ENCODE data around the gene PCDHGA9. TPM values are rescaled to one million over a fixed set of nuclear protein-coding genes. Genes with fewer than 3 reads are reported as not detected.

Gene PCDHGA9
- 0.33 and 0.44 TPM in 2 replicates for total RNA-seq

DNA sequence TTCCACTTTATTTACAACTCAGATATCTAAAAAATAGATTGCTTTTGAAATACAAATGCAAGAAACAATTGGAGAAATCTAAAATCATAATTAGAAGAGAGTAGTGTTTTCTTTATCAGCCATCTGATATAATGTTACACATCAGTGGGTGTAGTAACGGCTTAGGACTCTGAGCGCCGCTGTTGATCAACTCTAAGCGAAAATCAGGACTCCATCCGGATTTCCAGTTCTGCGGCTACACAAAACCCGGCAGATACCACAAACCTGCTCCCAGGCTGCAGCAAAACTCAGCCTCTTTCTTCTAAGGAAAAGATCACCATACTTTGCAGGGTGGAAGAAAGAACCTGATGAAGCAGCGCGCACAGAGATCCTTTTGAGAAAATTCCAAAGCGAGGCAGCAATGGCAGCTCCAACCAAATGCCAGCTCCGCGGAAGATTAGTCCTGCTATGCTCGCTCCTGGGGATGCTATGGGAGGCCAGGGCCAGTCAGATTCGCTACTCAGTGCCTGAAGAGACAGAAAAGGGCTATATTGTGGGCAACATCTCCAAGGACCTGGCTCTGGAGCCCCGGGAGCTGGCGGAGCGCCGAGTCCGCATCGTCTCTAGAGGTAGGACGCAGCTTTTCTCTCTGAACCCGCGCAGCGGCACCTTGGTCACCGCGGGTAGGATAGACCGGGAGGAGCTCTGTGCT is at the start of gene PCDHGA9:
Gene PCDHGA9, plus strand, starts transcription at position 226 of the 691 bp plus-strand sequence. Its CDS starts 175 bp downstream, at position 401.
- Mint-ChIP-seq H3K36me3 (ENCODE audit: low read depth) (no peaks in the 10 kb centered on the region), H3K4me3 (peak within 1 kb of the TSS; percentile 23), H3K27me3 (peaks cover 30% of the 10 kb centered on the region), H3K9me3 (peaks cover 18% of the 10 kb centered on the region), H3K27ac (no peak within 1 kb of the TSS), H3K4me1 (no peaks in the 10 kb centered on the region)
- DNase-seq, result peak; percentile 56
- intact Hi-C loops (cut with micrococcal nuclease), result no loop called here

DNA sequence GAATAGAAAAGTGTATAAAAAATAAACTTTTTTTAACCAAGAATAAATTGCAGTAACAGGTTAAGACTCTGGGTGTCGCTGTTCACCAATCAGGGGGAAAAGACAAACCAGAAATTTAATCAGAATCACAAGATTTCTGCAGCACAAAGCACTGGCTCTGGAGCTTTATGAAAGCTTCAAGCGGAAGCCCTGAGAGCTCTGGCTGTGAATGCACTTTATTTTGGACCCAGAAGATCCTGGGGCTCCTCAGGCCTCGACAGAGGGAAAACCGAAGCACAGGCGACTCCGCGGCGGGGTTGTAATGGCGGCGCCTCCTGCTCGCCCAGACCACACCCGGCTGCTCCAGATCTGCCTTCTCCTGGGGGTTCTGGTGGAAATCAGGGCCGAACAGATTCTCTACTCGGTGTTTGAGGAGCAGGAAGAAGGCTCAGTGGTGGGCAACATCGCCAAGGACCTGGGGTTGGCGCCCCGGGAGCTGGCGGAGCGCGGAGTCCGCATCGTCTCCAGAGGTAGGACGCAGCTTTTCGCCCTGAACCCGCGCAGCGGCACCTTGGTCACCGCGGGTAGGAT is 47.6 kb upstream of the PCDHGA9 start, which contains the start of gene PCDHGA4:
Gene PCDHGA4, plus strand, starts transcription at position 122 of the 570 bp plus-strand sequence. Its CDS starts 87 bp downstream, at position 209.
- intact Hi-C loops (cut with micrococcal nuclease), result loop anchor here (5.0 kb wide), 2 partner anchors 157 to 202 kb away; no protein-coding TSS in a partner anchor
- H3K27me3 Mint-ChIP-seq, result peaks cover 17% of the 10 kb centered on the region
- no peak within 1 kb of the TSS for H3K27ac Mint-ChIP-seq
- peak; percentile 61 for DNase-seq
- peak within 1 kb of the TSS; percentile 39 for H3K4me3 Mint-ChIP-seq
- H3K36me3 Mint-ChIP-seq (ENCODE audit: low read depth), result no peaks in the 10 kb centered on the region
- H3K9me3 Mint-ChIP-seq, result peaks cover 25% of the 10 kb centered on the region
- H3K4me1 Mint-ChIP-seq, result no peaks in the 10 kb centered on the region

DNA sequence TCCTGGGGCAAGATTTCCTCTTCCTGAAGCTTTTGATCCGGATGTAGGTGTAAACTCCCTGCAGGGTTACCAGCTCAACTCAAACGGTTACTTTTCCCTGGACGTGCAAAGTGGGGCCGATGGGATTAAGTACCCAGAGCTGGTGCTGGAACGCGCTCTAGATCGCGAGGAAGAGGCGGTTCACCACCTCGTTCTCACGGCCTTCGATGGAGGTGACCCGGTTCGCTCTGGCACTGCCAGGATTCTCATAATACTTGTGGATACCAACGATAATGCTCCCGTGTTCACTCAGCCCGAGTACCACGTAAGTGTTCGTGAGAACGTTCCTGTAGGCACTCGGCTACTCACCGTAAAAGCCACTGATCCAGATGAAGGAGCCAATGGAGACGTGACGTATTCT is 46.9 kb upstream of the PCDHGA9 start:
- H3K36me3 Mint-ChIP-seq (ENCODE audit: low read depth), result no peaks in the 10 kb centered on the region
- H3K27me3 Mint-ChIP-seq, result peaks cover 18% of the 10 kb centered on the region

DNA sequence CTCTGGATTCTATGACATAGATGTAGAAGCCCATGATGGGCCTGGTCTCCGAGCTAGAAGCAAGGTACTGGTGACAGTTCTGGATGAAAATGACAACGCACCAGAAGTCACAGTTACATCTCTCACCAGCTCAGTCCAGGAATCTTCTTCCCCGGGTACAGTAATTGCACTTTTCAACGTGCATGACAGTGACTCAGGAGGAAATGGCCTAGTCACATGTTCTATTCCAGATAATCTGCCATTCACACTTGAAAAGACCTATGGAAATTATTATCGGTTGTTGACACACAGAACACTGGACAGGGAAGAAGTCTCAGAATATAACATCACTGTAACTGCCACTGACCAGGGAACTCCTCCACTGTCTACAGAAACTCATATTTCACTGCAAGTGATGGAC is 46.4 kb upstream of the PCDHGA9 start:
- H3K4me1 Mint-ChIP-seq, result no peaks in the 10 kb centered on the region
- intact Hi-C loops (cut with micrococcal nuclease), result loop anchor here (5.0 kb wide), 2 partner anchors 156 to 201 kb away; no protein-coding TSS in a partner anchor
- no peak for DNase-seq
- H3K9me3 Mint-ChIP-seq, result peaks cover 25% of the 10 kb centered on the region
- H3K27me3 Mint-ChIP-seq, result peaks cover 22% of the 10 kb centered on the region
- no peak overlapping the region for H3K4me3 Mint-ChIP-seq
- no peak overlapping the region for H3K27ac Mint-ChIP-seq
- peaks cover under 1% of the 10 kb centered on the region for H3K36me3 Mint-ChIP-seq (ENCODE audit: low read depth)

More for the DNA sequence above, 46.9 kb upstream of the PCDHGA9 start:
- Mint-ChIP-seq H3K4me3 (no peak overlapping the region), H3K4me1 (no peaks in the 10 kb centered on the region), H3K27ac (no peak overlapping the region), H3K9me3 (peaks cover 24% of the 10 kb centered on the region)
- intact Hi-C loops (cut with micrococcal nuclease), result loop anchor here (5.0 kb wide), 2 partner anchors 157 to 202 kb away; no protein-coding TSS in a partner anchor
- DNase-seq, result peak; percentile 49

DNA sequence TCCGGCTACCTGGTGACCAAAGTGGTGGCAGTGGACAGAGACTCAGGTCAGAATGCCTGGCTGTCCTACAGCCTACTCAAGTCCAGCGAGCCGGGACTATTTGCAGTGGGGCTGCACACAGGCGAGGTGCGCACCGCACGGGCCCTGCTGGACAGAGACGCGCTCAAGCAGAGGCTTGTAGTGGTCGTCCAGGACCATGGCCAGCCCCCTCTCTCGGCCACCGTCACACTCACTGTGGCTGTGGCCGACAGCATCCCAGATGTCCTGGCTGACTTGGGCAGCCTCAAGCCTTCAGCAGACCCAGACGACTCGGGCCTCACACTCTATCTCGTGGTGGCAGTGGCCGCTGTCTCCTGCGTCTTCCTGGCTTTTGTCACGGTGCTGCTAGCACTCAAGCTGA is 45.6 kb upstream of the PCDHGA9 start:
- intact Hi-C loops (cut with micrococcal nuclease), result loop anchor here (5.0 kb wide), 2 partner anchors 155 to 200 kb away; no protein-coding TSS in a partner anchor

DNA sequence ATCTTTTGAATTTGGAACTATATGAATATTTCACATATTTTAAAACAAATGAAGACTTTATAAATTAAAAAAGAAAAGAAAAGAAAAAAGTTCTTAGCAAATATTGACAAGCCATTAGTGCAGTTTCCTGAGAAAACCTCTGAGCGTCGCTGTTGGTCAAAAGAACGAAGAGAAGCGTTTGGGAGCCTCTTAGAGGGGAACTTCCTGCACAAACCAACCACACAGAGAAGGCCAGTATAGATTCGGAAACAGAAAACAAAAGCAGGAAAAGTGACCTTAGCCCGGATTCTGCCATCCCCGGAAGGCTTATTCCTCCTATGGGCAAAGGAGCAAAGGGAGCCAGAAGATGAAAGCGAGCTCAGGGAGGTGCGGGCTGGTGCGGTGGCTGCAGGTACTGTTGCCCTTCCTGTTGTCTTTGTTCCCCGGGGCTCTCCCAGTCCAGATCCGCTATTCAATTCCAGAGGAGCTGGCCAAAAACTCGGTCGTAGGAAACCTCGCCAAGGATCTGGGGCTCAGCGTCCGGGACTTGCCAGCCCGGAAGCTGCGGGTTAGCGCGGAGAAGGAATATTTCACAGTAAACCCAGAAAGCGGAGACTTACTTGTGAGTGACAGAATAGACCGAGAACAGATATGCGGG is 42.7 kb upstream of the PCDHGA9 start, which contains the start of gene PCDHGB2:
Gene PCDHGB2, plus strand, starts transcription at position 205 of the 637 bp plus-strand sequence. Its CDS starts 142 bp downstream, at position 347.
- peaks cover 32% of the 10 kb centered on the region for H3K27me3 Mint-ChIP-seq
- intact Hi-C loops (cut with micrococcal nuclease), result loop anchor here (5.0 kb wide), 3 partner anchors 52 to 197 kb away; partner anchors contain the start of gene PCDHGA10
- peak within 1 kb of the TSS; percentile 18 for H3K27ac Mint-ChIP-seq
- DNase-seq, result peak; percentile 73
- peaks cover 9% of the 10 kb centered on the region for H3K36me3 Mint-ChIP-seq (ENCODE audit: low read depth)
- peak within 1 kb of the TSS; percentile 80 for H3K4me3 Mint-ChIP-seq
- peaks cover 27% of the 10 kb centered on the region for H3K9me3 Mint-ChIP-seq
- H3K4me1 Mint-ChIP-seq, result no peaks in the 10 kb centered on the region

More for the DNA sequence above, 45.6 kb upstream of the PCDHGA9 start:
- H3K4me1 Mint-ChIP-seq, result no peaks in the 10 kb centered on the region
- no peak overlapping the region for H3K4me3 Mint-ChIP-seq
- H3K27ac Mint-ChIP-seq, result no peak overlapping the region
- DNase-seq, result no peak
- peaks cover 25% of the 10 kb centered on the region for H3K9me3 Mint-ChIP-seq
- H3K36me3 Mint-ChIP-seq (ENCODE audit: low read depth), result peaks cover 2% of the 10 kb centered on the region
- peaks cover 24% of the 10 kb centered on the region for H3K27me3 Mint-ChIP-seq

DNA sequence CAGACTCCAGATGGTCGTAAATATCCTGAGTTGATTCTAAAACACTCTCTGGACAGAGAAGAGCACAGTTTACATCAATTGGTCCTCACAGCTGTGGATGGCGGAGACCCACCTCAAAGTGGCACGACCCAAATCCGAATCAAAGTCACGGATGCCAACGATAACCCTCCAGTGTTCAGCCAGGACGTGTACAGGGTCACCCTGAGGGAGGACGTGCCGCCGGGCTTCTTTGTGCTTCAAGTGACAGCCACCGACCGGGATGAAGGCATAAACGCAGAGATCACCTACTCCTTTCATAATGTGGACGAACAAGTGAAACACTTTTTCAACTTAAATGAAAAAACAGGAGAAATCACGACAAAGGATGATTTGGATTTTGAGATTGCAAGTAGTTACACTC is 41.9 kb upstream of the PCDHGA9 start:
- Mint-ChIP-seq H3K36me3 (ENCODE audit: low read depth) (peaks cover 13% of the 10 kb centered on the region), H3K27ac (no peak overlapping the region), H3K27me3 (peaks cover 32% of the 10 kb centered on the region), H3K4me3 (peak overlapping the region; percentile 3), H3K9me3 (peaks cover 31% of the 10 kb centered on the region), H3K4me1 (no peaks in the 10 kb centered on the region)
- intact Hi-C loops (cut with micrococcal nuclease), result loop anchor here (5.0 kb wide), 1 partner anchor 52 kb away; the partner anchor contains the start of gene PCDHGA10
- DNase-seq, result peak; percentile 51

DNA sequence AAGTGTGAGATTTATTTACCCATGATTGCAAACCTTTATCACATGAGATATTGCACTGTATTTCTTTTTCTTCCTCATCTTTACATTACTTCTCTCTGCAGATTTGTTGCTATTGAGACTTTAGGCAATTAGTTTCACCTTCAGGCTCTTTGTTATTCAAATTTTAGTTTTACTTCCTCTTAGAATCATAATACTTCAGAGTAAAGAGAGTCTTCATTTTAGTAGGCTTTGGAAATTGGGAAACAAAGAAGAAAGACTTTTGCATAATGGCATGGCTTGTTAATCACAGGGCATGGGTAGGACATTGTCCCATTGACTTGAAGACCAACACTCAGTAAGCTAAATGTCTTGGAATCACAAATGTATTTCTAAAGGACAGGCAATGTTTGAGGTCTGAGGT is 39.9 kb upstream of the PCDHGA9 start:
- Mint-ChIP-seq H3K27me3 (peaks cover 28% of the 10 kb centered on the region), H3K36me3 (ENCODE audit: low read depth) (peaks cover 13% of the 10 kb centered on the region), H3K4me1 (no peaks in the 10 kb centered on the region), H3K27ac (no peak overlapping the region), H3K4me3 (no peak overlapping the region), H3K9me3 (peaks cover 24% of the 10 kb centered on the region)
- DNase-seq, result no peak
- intact Hi-C loops (cut with micrococcal nuclease), result loop anchor here (5.0 kb wide), 1 partner anchor 50 kb away; the partner anchor contains the start of gene PCDHGA10

DNA sequence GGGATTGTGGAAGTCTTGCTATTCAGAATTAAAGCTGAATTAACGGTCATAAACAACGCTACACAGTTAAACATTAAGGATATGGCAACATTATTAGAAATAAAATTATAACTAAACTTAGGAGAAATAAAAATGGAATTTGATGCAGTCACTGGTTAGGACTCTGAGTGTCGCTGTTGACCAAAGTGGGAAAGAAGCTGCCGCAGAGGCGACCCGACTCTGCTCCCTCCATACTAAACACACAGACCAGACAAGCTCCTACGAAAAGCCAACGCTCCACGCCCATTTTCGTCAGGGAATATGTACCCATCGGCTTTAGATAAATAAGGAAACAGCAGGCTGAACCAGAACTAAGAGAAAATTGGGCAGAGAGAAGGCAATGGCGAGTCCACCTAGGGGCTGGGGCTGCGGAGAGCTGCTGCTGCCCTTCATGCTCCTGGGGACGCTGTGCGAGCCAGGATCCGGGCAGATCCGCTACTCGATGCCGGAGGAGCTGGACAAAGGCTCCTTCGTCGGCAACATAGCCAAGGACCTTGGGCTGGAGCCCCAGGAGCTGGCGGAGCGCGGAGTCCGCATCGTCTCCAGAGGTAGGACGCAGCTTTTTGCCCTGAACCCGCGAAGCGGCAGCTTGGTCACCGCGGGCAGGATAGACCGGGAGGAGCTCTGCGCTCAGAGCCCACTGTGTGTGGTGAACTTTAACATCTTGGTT is 38.5 kb upstream of the PCDHGA9 start, which contains the start of gene PCDHGA5:
Gene PCDHGA5, plus strand, starts transcription at position 211 of the 709 bp plus-strand sequence. Its CDS starts 169 bp downstream, at position 380.
- Mint-ChIP-seq H3K4me1 (no peaks in the 10 kb centered on the region), H3K27me3 (peaks cover 28% of the 10 kb centered on the region), H3K9me3 (peaks cover 24% of the 10 kb centered on the region), H3K36me3 (ENCODE audit: low read depth) (peaks cover 13% of the 10 kb centered on the region), H3K4me3 (no peak within 1 kb of the TSS), H3K27ac (no peak within 1 kb of the TSS)
- peak; percentile 45 for DNase-seq
- intact Hi-C loops (cut with micrococcal nuclease), result loop anchor here (5.0 kb wide), 1 partner anchor 48 kb away; the partner anchor contains the start of gene PCDHGA10

DNA sequence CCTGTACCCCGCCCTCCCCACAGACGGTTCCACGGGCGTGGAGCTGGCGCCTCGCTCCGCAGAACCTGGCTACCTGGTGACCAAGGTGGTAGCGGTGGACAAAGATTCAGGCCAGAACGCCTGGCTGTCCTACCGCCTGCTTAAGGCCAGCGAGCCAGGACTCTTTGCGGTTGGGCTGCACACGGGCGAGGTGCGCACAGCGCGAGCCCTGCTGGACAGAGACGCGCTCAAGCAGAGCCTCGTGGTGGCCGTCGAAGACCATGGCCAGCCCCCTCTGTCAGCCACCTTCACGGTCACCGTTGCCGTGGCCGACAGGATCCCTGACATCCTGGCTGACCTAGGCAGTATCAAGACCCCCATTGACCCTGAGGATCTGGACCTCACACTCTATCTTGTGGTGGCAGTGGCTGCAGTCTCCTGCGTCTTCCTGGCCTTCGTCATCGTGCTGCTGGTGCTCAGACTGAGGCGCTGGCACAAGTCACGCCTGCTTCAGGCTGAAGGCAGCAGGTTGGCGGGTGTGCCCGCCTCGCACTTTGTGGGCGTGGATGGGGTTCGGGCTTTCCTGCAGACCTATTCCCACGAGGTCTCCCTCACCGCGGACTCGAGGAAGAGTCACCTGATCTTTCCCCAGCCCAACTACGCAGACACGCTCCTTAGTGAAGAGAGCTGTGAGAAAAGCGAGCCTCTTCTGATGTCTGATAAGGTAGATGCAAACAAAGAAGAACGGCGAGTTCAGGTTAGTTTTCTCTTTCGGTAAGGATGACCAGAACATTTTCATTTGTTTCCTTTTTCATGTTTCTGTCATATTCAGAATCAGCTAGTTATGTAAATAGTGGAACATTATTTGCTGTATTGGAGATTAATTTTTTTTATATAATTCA is 36.3 kb upstream of the PCDHGA9 start:
- Mint-ChIP-seq H3K27ac (no peak overlapping the region), H3K36me3 (ENCODE audit: low read depth) (peaks cover 11% of the 10 kb centered on the region), H3K4me3 (no peak overlapping the region), H3K9me3 (peaks cover 27% of the 10 kb centered on the region), H3K27me3 (peaks cover 29% of the 10 kb centered on the region), H3K4me1 (peaks cover 2% of the 10 kb centered on the region)
- intact Hi-C loops (cut with micrococcal nuclease), result no loop called here
- no peak for DNase-seq

DNA sequence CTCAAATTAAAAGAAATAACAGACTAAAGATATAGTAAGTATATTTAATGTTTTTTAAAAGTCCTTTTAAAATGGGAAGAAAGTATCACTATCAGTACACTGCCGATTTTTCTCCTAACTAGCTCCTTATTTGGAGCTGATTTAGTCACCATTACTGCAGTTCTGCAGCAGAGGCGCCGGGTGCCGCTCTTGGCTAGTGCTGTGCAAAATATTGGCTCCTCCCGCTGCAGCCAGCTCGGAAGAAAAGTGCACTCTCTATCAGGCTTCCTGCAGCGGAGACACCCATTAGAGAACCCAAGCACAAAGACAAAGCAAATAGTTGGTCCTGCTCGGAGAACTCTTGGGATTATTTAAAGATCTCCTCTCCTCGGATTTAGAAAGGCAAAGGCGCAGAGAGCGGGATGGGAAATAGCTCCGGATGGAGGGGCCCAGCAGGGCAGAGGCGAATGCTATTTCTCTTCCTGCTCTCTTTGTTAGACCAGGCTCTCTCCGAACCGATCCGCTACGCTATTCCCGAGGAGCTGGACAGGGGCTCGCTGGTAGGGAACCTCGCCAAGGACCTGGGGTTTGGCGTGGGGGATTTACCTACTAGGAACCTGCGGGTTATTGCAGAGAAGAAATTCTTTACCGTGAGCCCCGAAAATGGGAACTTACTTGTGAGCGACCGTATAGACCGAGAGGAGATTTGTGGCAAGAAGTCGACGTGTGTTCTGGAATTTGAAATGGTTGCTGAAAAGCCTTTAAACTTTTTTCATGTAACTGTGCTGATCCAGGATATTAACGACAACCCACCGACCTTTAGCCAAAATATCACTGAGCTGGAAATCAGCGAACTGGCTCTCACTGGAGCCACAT is 32.4 kb upstream of the PCDHGA9 start, which contains the start of gene PCDHGB3:
Gene PCDHGB3, plus strand, starts transcription at position 249 of the 855 bp plus-strand sequence. Its CDS starts 153 bp downstream, at position 402.
- peak; percentile 71 for DNase-seq
- intact Hi-C loops (cut with micrococcal nuclease), result no loop called here
- peak within 1 kb of the TSS; percentile 79 for H3K4me3 Mint-ChIP-seq
- peaks cover 28% of the 10 kb centered on the region for H3K9me3 Mint-ChIP-seq
- H3K36me3 Mint-ChIP-seq (ENCODE audit: low read depth), result peaks cover 5% of the 10 kb centered on the region
- H3K4me1 Mint-ChIP-seq, result peaks cover 2% of the 10 kb centered on the region
- peaks cover 17% of the 10 kb centered on the region for H3K27me3 Mint-ChIP-seq
- no peak within 1 kb of the TSS for H3K27ac Mint-ChIP-seq

Measured in activated CD4-positive, alpha-beta T cell treated with anti-CD3 and anti-CD28 coated beads, Interleukin-2, amount 10 ng/mL, durations not matched to agents 24 days and 14 days (primary cell).